ENCODE data around the gene NANOGP8.
"Not testable (repeated sequence)": the region's sequence is repeated elsewhere in the genome, so short reads cannot be mapped to it uniquely, and the experiment has no call there.

The NANOGP8 gene, protein sequence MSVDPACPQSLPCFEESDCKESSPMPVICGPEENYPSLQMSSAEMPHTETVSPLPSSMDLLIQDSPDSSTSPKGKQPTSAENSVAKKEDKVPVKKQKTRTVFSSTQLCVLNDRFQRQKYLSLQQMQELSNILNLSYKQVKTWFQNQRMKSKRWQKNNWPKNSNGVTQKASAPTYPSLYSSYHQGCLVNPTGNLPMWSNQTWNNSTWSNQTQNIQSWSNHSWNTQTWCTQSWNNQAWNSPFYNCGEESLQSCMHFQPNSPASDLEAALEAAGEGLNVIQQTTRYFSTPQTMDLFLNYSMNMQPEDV

DNA sequence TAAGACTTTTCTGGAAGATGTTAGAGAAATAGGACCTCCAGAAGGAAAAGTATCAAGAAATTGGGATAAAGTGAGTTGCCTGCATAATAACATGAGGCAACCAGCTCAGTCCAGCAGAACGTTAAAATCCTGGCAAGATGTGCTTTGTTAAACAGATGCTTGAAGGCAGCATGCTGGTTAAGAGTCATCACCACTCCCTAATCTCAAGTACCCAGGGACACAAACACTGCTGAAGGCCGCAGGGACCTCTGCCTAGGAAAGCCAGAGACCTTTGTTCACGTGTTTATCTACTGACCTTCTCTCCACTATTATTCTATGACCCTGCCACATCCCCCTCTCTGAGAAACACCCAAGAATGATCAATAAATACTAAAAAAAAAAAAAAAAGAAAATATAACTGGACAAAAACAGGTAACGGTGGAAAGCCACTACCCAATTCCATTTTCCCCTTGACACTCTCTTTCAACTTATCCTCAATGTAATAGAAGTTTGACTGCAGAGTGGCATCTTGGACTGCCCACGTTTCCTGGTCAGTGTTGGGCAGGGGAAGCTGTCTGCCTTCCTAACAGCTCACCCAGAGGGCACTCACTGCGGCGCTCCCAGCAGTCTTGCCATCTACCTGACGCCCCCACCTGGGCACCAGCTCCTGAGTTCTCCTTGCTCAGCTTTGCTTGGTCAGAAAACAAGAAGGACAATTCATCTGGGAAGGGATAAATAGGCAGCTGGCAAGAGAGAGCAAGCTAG, at the start of gene NANOGP8:
NANOGP8 (minus strand) TSS at position 120 of the 744 bp plus-strand sequence. CDS start 185 bp downstream, outside the sequence.
- not testable (repeated sequence) for H4K20me1 ChIP-seq (ENCODE audit: insufficient read depth, low read length); H3K9ac ChIP-seq (ENCODE audit: low read length); H3K27me3 ChIP-seq (ENCODE audit: low read depth, low read length); H2AFZ ChIP-seq (ENCODE audit: low read depth, low read length); H3K9me3 ChIP-seq (ENCODE audit: insufficient read depth, low read length); H3K4me2 ChIP-seq (ENCODE audit: low read length); H3K4me1 ChIP-seq (ENCODE audit: low read length); H3K27ac ChIP-seq (ENCODE audit: low read length); H3K4me3 ChIP-seq (ENCODE audit: low read length); H3K36me3 ChIP-seq (replicated peaks; ENCODE audit: low read depth, low read length); H3K79me2 ChIP-seq (ENCODE audit: low read length)

DNA sequence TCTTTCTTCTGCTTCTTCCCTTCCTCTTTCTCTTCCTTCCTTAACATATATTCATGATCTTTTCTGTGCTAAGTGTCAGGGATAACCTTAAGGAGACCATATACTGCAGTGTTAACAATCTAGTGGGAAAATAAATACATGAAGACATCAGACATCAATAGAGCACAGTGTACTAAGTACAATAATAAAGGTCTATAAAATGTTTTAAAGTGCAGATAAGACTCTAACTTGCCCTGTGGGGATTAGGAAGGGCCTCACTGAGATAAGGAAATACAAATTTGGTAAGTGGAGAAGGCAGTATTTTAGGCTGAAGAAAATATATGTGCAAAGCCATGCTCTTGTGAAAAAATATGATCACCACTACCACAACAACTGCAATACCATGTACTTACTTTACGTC, 49.2 kb upstream of the NANOGP8 start:
- Histone ChIP-seq H3K27ac (ENCODE audit: low read length) (no peak overlapping the region), H3K27me3 (ENCODE audit: low read depth, low read length) (no peaks in the 10 kb centered on the region), H3K9ac (ENCODE audit: low read length) (no peak overlapping the region), H3K4me1 (ENCODE audit: low read length) (peaks cover 11% of the 10 kb centered on the region), H3K4me2 (ENCODE audit: low read length) (no peak overlapping the region), H3K79me2 (ENCODE audit: low read length) (no peaks in the 10 kb centered on the region), H3K4me3 (ENCODE audit: low read length) (no peak overlapping the region), H3K9me3 (ENCODE audit: insufficient read depth, low read length) (peaks cover 3% of the 10 kb centered on the region; the same call in 1 of the 2 replicates), H2AFZ (ENCODE audit: low read depth, low read length) (no peak overlapping the region), H3K36me3 (replicated peaks; ENCODE audit: low read depth, low read length) (no peaks in the 10 kb centered on the region), H4K20me1 (ENCODE audit: insufficient read depth, low read length) (no peaks in the 10 kb centered on the region)
- TF ChIP-seq, protein P1, sequence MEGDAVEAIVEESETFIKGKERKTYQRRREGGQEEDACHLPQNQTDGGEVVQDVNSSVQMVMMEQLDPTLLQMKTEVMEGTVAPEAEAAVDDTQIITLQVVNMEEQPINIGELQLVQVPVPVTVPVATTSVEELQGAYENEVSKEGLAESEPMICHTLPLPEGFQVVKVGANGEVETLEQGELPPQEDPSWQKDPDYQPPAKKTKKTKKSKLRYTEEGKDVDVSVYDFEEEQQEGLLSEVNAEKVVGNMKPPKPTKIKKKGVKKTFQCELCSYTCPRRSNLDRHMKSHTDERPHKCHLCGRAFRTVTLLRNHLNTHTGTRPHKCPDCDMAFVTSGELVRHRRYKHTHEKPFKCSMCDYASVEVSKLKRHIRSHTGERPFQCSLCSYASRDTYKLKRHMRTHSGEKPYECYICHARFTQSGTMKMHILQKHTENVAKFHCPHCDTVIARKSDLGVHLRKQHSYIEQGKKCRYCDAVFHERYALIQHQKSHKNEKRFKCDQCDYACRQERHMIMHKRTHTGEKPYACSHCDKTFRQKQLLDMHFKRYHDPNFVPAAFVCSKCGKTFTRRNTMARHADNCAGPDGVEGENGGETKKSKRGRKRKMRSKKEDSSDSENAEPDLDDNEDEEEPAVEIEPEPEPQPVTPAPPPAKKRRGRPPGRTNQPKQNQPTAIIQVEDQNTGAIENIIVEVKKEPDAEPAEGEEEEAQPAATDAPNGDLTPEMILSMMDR (IDR thresholded peaks at IDR 0.05; ENCODE audit: low read depth, low read length), result no peak
- TF ChIP-seq EZH2phosphoT487 (IDR thresholded peaks at IDR 0.05; ENCODE audit: low read depth), result no peak

DNA sequence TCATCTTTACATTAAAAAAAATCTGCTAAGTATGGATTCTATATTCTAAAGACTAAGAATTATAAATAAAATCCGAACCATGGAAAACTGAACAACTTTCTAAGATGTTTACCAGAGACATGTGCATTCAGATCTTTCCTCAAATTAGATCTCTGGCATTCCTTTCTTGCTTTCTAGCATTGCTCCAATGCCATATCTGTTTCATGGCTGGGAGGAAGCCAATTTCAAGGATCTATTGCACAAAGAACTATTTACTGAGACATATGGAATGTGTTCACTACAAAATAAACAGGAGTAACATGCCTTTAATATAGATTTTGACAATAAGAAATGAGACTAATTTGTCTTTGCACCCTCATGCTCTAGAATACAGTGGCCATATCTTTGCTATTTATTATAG, 45.1 kb upstream of the NANOGP8 start:
- no peak for TF ChIP-seq EZH2phosphoT487 (IDR thresholded peaks at IDR 0.05; ENCODE audit: low read depth)
- TF ChIP-seq, protein P1 (IDR thresholded peaks at IDR 0.05; ENCODE audit: low read depth, low read length), result no peak
- Histone ChIP-seq H2AFZ (ENCODE audit: low read depth, low read length) (no peak overlapping the region), H3K79me2 (ENCODE audit: low read length) (no peaks in the 10 kb centered on the region), H3K27me3 (ENCODE audit: low read depth, low read length) (no peaks in the 10 kb centered on the region), H3K36me3 (replicated peaks; ENCODE audit: low read depth, low read length) (no peaks in the 10 kb centered on the region), H3K27ac (ENCODE audit: low read length) (no peak overlapping the region), H3K4me2 (ENCODE audit: low read length) (no peak overlapping the region), H3K4me3 (ENCODE audit: low read length) (no peak overlapping the region), H3K4me1 (ENCODE audit: low read length) (no peaks in the 10 kb centered on the region), H3K9me3 (ENCODE audit: insufficient read depth, low read length) (no peaks in the 10 kb centered on the region), H3K9ac (ENCODE audit: low read length) (no peak overlapping the region), H4K20me1 (ENCODE audit: insufficient read depth, low read length) (no peaks in the 10 kb centered on the region)

DNA sequence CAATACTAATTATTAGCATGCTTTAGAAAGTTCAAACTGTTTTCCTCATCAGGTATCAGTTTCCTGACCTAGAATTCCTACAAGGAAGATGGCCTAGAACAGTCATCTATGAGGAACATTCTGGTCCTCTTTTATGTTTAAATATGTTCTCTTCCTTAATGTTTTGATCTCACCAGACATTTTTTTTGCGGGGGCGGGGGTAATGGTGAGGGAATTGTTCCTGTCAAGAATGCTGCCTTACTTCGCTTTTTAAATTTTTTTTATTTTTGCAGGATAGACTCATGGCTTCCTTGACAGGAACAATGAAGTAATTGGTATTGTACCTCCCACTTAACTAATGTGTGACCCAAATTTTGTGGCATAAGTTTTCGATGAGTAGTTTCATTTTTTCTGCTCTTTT, 44.3 kb upstream of the NANOGP8 start:
- Histone ChIP-seq H3K9ac (ENCODE audit: low read length) (no peak overlapping the region), H3K4me1 (ENCODE audit: low read length) (no peaks in the 10 kb centered on the region), H3K27me3 (ENCODE audit: low read depth, low read length) (no peaks in the 10 kb centered on the region), H3K36me3 (replicated peaks; ENCODE audit: low read depth, low read length) (no peaks in the 10 kb centered on the region), H3K9me3 (ENCODE audit: insufficient read depth, low read length) (no peaks in the 10 kb centered on the region), H3K79me2 (ENCODE audit: low read length) (no peaks in the 10 kb centered on the region), H3K4me3 (ENCODE audit: low read length) (no peak overlapping the region), H3K4me2 (ENCODE audit: low read length) (no peak overlapping the region), H4K20me1 (ENCODE audit: insufficient read depth, low read length) (no peaks in the 10 kb centered on the region), H3K27ac (ENCODE audit: low read length) (no peak overlapping the region), H2AFZ (ENCODE audit: low read depth, low read length) (no peak overlapping the region)
- TF ChIP-seq, protein P1 (IDR thresholded peaks at IDR 0.05; ENCODE audit: low read depth, low read length), result no peak
- TF ChIP-seq EZH2phosphoT487 (IDR thresholded peaks at IDR 0.05; ENCODE audit: low read depth), result no peak

All from OCI-LY3 (cell line).